A673 (cell line): ENCODE results near the gene IFNA1.

Source experiments
- EZH2 ChIP-seq: fragments of 200-600 bp; sonication (generic); IDR thresholded peaks from 2 replicates; pipeline ENCODE4 v1.6.1; 2017; ENCODE audit warnings: borderline replicate concordance, low read depth, mild to moderate bottlenecking, mixed read lengths, antibody characterized with exemption, low read length; ENCODE audit not compliant: poor library complexity, severe bottlenecking
- TF ChIP-seq, protein P1 (sequence below): fragments of 300-800, 200-600 bp; sonication (generic); conservative IDR thresholded peaks from 2 replicates; pipeline ENCODE4 v1.5.1; 2017; ENCODE audit warnings: low read depth, mild to moderate bottlenecking, antibody characterized with exemption, low read length, moderate library complexity, mixed read lengths

DNA sequence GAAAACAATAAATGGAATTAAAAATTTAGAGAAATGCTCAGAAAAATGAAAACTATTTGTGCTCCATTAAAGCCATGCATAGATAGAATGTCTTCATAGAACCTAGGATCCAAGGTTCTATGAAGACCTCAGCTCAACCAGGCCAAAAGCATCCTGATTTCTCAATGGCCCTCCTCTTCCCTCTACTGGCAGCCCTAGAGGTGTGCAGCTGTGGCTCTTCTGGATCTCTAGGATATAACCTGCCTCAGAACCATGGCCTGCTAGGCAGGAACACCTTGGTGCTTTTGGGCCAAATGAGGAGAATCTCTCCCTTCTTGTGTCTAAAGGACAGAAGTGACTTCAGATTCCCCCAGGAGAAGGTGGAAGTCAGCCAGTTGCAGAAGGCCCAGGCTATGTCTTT is 15.1 kb downstream of the IFNA1 start:
- no peak for TF ChIP-seq EZH2
- TF ChIP-seq, protein P1, sequence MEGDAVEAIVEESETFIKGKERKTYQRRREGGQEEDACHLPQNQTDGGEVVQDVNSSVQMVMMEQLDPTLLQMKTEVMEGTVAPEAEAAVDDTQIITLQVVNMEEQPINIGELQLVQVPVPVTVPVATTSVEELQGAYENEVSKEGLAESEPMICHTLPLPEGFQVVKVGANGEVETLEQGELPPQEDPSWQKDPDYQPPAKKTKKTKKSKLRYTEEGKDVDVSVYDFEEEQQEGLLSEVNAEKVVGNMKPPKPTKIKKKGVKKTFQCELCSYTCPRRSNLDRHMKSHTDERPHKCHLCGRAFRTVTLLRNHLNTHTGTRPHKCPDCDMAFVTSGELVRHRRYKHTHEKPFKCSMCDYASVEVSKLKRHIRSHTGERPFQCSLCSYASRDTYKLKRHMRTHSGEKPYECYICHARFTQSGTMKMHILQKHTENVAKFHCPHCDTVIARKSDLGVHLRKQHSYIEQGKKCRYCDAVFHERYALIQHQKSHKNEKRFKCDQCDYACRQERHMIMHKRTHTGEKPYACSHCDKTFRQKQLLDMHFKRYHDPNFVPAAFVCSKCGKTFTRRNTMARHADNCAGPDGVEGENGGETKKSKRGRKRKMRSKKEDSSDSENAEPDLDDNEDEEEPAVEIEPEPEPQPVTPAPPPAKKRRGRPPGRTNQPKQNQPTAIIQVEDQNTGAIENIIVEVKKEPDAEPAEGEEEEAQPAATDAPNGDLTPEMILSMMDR: peak; percentile 41
